Right lobe of liver (tissue), 6 donors: Measurements from ENCODE around the gene KCNH5. TPM values are rescaled to one million over a fixed set of nuclear protein-coding genes. Genes with fewer than 3 reads are reported as not detected.
"Not testable (repeated sequence)": the region's sequence is repeated elsewhere in the genome, so short reads cannot be mapped to it uniquely, and the experiment has no call there.

ENCODE experiments used
- ATAC-seq, 4 donors: fragments of 200-7000 bp; cut with Tn5 transposase; one replicate each; pipeline ENCODE4 v1.9.1; 2020; ENCODE audit warnings: mild to moderate bottlenecking in 4 of 4, moderate library complexity in 4 of 4
- DNase-seq, 3 donors: peaks; one replicate each; pipeline ENCODE4 v3.0.0-alpha.2; 2020
- H3K27ac ChIP-seq, 3 donors: fragments of 200-600 bp; one replicate each; pipeline ENCODE4 v1.8.0; 2022
- H3K27me3 ChIP-seq, 2 donors: fragments of 200-600 bp; one replicate each; pipeline ENCODE4 v1.8.0; 2022
- H3K36me3 ChIP-seq, 4 donors: fragments of 200-600 bp; sonication (generic) in 1 of 4; one replicate each; pipeline versions ENCODE4 v1.5.1 to v1.8.0; 2017 to 2022; ENCODE audit warnings: control low read depth in 1 of 4
- H3K4me1 ChIP-seq, 4 donors: fragments of 200-600 bp; sonication (generic) in 1 of 4; one replicate each; pipeline versions ENCODE4 v1.5.1 to v1.8.0; 2017 to 2022; ENCODE audit warnings: control low read depth in 1 of 4
- H3K4me3 ChIP-seq, 3 donors: fragments of 200-600 bp; one replicate each; pipeline ENCODE4 v1.8.0; 2022
- H3K9me3 ChIP-seq, 4 donors: fragments of 200-600 bp; sonication (generic) in 1 of 4; one replicate each; pipeline versions ENCODE4 v1.5.1 to v1.8.0; 2017 to 2022; ENCODE audit warnings: control low read depth in 1 of 4
- POLR2A ChIP-seq: fragments of 450-650 bp; IDR thresholded peaks from one replicate; pipeline ENCODE4 v1.6.1; 2017; ENCODE audit warnings: antibody characterized with exemption, mild to moderate bottlenecking
- WGBS: methylation state at CpG from one replicate; pipeline ENCODE4 v1.1.6; 2018; ENCODE audit warnings: low coverage, low lambda C conversion rate; ENCODE audit not compliant: insufficient coverage; ENCODE audit errors: missing lambda C conversion rate; 5-methylcytosine and 5-hydroxymethylcytosine counted together
- intact Hi-C, 2 donors: fragments of 100-400 bp; cut with DNase I; formaldehyde crosslinking; loops; one replicate each; pipeline versions ENCODE4 v1.11.2 to v1.14.1; 2022
- total RNA-seq, 6 experiments: library from RNA; depleted of rRNA in 2 of 6; stranded (reverse); fragments of >200 nt in 2 of 6; fragmentation: NEBNext Ultra II Directional in 3 of 6; extraction: Animal tissue kit (Norgen Biotek cat#: 25700) in 3 of 6; gene quantifications; one replicate each; pipeline versions ENCODE4 v1.1.0 to v1.2.4, GENCODE V29; 2016 to 2023
- TF ChIP-seq, protein P1 (sequence below), 4 donors: fragments of 200-600 bp in 3 of 4; fragments of 450-650 bp in 1 of 4; IDR thresholded peaks; one replicate each; pipeline versions ENCODE4 v1.5.1 to v1.8.0; 2016 to 2022; ENCODE audit warnings: antibody characterized with exemption in 4 of 4, mild to moderate bottlenecking in 2 of 4
- donor health status: DM: no; HTN: yes; CAD: no.
- donor health status: DM: no; HTN: no; CAD: no.
- donor health status: DM: no; HTN: no; CAD: no.
- donor health status: DM: no; HTN: yes; CAD: no.
- donor health status: DM: no; HTN: yes; CAD: no.

The KCNH5 gene
- total RNA-seq, 6 experiments from 2014 or later = not detected

DNA sequence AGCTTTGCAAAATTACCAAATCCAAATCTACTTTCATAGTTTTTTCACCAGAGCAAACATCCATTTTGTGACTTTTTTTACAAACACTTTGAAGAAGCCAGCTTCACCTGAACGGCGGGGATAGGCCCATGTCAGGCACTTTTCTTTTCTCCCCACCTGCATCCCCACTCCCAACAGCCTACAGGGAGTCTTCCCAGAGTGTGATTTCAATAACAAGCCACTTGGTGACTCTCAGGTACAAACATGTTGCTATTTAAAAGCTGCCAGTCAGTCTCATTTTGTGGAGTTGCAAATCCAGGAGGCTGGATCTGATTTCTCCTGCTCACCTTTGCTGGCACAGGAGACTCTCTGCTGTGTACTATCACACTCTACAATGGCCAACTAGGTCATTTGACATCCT is 285.5 kb downstream of the KCNH5 start:
- ATAC-seq = no peak
- no peak for DNase-seq
- Histone ChIP-seq H3K27ac (no peak overlapping the region), H3K4me1 (no peaks in the 10 kb centered on the region), H3K9me3 (no peaks in the 10 kb centered on the region), H3K36me3 (no peaks in the 10 kb centered on the region), H3K4me3 (no peak overlapping the region), H3K27me3 (no peaks in the 10 kb centered on the region)
- WGBS = 11% methylated on average over 2 of the region's 2 CpGs
- intact Hi-C loops = no loop called here
- TF ChIP-seq, protein P1, sequence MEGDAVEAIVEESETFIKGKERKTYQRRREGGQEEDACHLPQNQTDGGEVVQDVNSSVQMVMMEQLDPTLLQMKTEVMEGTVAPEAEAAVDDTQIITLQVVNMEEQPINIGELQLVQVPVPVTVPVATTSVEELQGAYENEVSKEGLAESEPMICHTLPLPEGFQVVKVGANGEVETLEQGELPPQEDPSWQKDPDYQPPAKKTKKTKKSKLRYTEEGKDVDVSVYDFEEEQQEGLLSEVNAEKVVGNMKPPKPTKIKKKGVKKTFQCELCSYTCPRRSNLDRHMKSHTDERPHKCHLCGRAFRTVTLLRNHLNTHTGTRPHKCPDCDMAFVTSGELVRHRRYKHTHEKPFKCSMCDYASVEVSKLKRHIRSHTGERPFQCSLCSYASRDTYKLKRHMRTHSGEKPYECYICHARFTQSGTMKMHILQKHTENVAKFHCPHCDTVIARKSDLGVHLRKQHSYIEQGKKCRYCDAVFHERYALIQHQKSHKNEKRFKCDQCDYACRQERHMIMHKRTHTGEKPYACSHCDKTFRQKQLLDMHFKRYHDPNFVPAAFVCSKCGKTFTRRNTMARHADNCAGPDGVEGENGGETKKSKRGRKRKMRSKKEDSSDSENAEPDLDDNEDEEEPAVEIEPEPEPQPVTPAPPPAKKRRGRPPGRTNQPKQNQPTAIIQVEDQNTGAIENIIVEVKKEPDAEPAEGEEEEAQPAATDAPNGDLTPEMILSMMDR (IDR thresholded peaks at IDR 0.05) = no peak
- no peak for TF ChIP-seq POLR2A

DNA sequence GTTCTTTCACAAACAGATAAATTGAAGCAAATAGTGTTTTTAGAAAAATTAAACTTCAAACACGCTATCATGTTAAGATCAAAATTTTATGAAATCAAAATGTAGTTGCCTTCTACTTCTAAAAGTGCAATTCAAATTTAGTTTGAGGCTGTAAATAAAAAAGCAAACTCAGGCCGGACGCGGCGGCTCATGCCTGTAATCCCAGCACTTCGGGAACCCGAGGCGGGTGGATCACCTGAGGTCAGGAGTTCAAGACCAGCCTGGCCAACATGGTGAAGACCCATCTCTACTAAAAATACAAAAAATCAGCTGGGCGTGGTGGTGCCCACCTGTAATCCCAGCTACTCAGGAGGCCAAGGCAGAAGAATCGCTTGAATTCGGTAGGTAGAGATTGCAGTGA is 298.4 kb downstream of the KCNH5 start:
- H3K27ac ChIP-seq, H3K36me3 ChIP-seq, H3K4me3 ChIP-seq, DNase-seq, intact Hi-C loops, ATAC-seq, H3K27me3 ChIP-seq, H3K4me1 ChIP-seq, H3K9me3 ChIP-seq: not testable (repeated sequence)
- 72% methylated on average over 11 of the region's 11 CpGs for WGBS

DNA sequence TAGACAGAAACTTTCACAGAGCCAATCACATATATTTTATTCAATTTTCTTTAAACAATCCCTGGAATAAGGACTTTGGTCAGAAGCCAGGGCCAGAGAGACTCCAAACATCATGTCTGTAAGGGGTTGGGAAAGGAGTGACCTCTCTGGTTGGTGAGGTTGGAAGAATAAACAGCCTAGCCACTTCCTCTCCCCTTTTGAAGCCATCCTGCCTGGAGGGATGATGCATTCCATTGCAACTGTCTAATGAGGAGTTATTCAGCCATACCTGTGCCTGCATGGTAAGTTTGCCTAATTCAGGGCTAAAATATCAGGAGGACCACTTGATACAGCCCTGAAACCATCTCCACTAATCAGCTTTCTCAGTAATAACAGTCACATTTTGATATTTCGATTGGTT is 299.8 kb downstream of the KCNH5 start:
- Histone ChIP-seq H3K36me3 (no peaks in the 10 kb centered on the region), H3K9me3 (no peaks in the 10 kb centered on the region), H3K27me3 (no peaks in the 10 kb centered on the region), H3K27ac (no peak overlapping the region), H3K4me1 (no peaks in the 10 kb centered on the region), H3K4me3 (no peak overlapping the region)
- 18% methylated on average over 1 of the region's 1 CpG for WGBS
- DNase-seq (no peak), ATAC-seq (no peak)
- TF ChIP-seq POLR2A = no peak
- TF ChIP-seq, protein P1 (IDR thresholded peaks at IDR 0.05) = no peak
- intact Hi-C loops = no loop called here

DNA sequence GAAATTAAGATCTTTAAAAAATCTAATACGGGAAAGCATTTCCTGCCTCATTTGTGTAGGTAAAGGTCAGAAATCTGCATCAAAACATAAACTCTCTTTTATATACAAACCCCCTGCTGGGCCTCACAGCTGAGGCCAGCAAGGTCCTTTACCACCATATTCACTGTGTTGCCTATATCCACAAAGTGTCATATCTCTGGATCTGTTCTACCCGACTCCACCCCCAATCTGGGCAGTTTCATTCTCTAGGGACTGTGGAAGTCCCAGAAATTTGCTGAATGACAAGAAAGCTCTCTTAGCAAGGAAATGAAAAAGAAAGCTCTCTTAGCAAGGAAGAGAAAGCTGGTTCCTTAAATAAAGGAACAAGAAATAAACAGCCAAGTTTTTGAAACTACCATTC is 301.7 kb downstream of the KCNH5 start:
- 36% methylated on average over 2 of the region's 2 CpGs for WGBS
- Histone ChIP-seq H3K4me3 (no peak overlapping the region), H3K27ac (no peak overlapping the region), H3K4me1 (no peaks in the 10 kb centered on the region), H3K9me3 (no peaks in the 10 kb centered on the region), H3K27me3 (no peaks in the 10 kb centered on the region), H3K36me3 (no peaks in the 10 kb centered on the region)
- DNase-seq (no peak), ATAC-seq (no peak)
- intact Hi-C loops = no loop called here
- no peak for TF ChIP-seq POLR2A
- TF ChIP-seq, protein P1 (IDR thresholded peaks at IDR 0.05) = no peak

DNA sequence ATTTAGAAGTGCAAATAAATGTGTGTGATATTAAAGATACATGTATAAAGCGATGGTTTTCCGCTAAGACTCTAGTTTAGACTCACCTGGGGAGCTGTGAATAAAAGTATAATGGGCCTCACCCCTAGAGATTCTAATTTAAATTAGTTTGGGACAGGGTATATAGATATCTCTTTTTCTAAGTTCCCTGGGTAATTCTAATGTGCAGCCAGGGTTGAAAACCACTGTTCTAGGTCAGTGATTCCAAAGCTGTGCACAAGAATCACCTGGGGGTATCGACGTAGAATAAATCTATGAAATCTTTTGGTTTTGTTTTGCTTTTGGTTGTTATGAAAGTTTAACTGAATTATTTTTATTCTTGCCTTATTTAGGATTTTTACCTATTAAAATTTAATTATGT is 302.1 kb downstream of the KCNH5 start:
- no peak for ATAC-seq

More for the DNA sequence above, 302.1 kb downstream of the KCNH5 start:
- TF ChIP-seq, protein P1 (IDR thresholded peaks at IDR 0.05) = no peak
- TF ChIP-seq POLR2A = no peak
- 89% methylated on average over 4 of the region's 4 CpGs for WGBS
- Histone ChIP-seq H3K36me3 (no peaks in the 10 kb centered on the region), H3K4me3 (no peak overlapping the region), H3K27ac (no peak overlapping the region), H3K4me1 (no peaks in the 10 kb centered on the region), H3K9me3 (no peaks in the 10 kb centered on the region), H3K27me3 (no peaks in the 10 kb centered on the region)
- DNase-seq = no peak
- intact Hi-C loops = no loop called here
